Cardiac muscle cell (in vitro differentiated cells and primary cell): ENCODE measurements around the gene SHC3. TPM values are rescaled to one million over a fixed set of nuclear protein-coding genes. Genes with fewer than 3 reads are reported as not detected.

Experiments used
- DNase-seq, 2 donors: peaks; one replicate each; pipeline versions ENCODE4 v3.0.0 to v3.0.0-alpha.2; 2010 to 2017; ENCODE audit warnings: low read depth in 1 of 2, low spot score in 1 of 2
- H3K27ac ChIP-seq: fragments of 200-600 bp; sonication (generic); 2 replicates; pipeline ENCODE4 v1.5.1; 2016
- H3K27me3 ChIP-seq: fragments of 200-600 bp; sonication (generic); 2 replicates; pipeline ENCODE4 v1.6.0; 2016; ENCODE audit warnings: control low read depth
- H3K36me3 ChIP-seq: fragments of 200-600 bp; sonication (generic); 2 replicates; pipeline ENCODE4 v1.5.1; 2016; ENCODE audit warnings: control low read depth
- H3K4me1 ChIP-seq: fragments of 200-600 bp; sonication (generic); 2 replicates; pipeline ENCODE4 v1.8.1; 2017; ENCODE audit warnings: low read depth, mild to moderate bottlenecking, mixed run types
- H3K4me3 ChIP-seq: fragments of 200-600 bp; sonication (generic); 2 replicates; pipeline ENCODE4 v1.5.1; 2016; ENCODE audit warnings: mild to moderate bottlenecking
- H3K9me3 ChIP-seq: fragments of 200-600 bp; sonication (generic); 2 replicates; pipeline ENCODE4 v1.5.1; 2017; ENCODE audit warnings: low read depth, mild to moderate bottlenecking, control low read depth
- CTCF ChIP-seq: IDR thresholded peaks from 2 replicates; pipeline ENCODE4 v1.5.1; 2012; ENCODE audit warnings: low read depth, mild to moderate bottlenecking, low read length
- polyA plus RNA-seq: library from polyadenylated mRNA; unstranded; fragments of >200 nt; fragmentation: Nextera tagmentation; extraction: Ambion mirVana; gene quantifications from 2 replicates; pipeline ENCODE4 v1.2.1, GENCODE V29; 2016
- total RNA-seq: library from RNA; depleted of rRNA; stranded (reverse); fragments of >200 nt; gene quantifications from 2 replicates; pipeline ENCODE4 v1.2.3, GENCODE V29; 2016

The SHC3 gene
- total and polyA plus RNA-seq, 2 experiments from 2014 or later: 0.27 to 0.34 TPM

- no peaks in the 10 kb centered on the region for H3K27me3 ChIP-seq
- no peaks in the 10 kb centered on the region for H3K4me1 ChIP-seq
- TF ChIP-seq CTCF: no peak
- no peak overlapping the region for H3K4me3 ChIP-seq
- H3K27ac ChIP-seq: no peak overlapping the region
- no peaks in the 10 kb centered on the region for H3K36me3 ChIP-seq
- DNase-seq: no peak
- no peaks in the 10 kb centered on the region for H3K9me3 ChIP-seq
Observed at GRCh38 chr9:89191004-89191403, 12.4 kb upstream of the SHC3 start.

GRCh38 chr9:89189215-89189614 is 10.6 kb upstream of the SHC3 start:
- Histone ChIP-seq H3K27me3 (no peaks in the 10 kb centered on the region), H3K4me1 (no peaks in the 10 kb centered on the region), H3K27ac (no peak overlapping the region), H3K36me3 (no peaks in the 10 kb centered on the region), H3K4me3 (no peak overlapping the region), H3K9me3 (no peaks in the 10 kb centered on the region)
- no peak for TF ChIP-seq CTCF
- no peak for DNase-seq

GRCh38 chr9:89187950-89188349 is 9.3 kb upstream of the SHC3 start:
- no peak for DNase-seq
- Histone ChIP-seq H3K9me3 (no peaks in the 10 kb centered on the region), H3K27ac (no peak overlapping the region), H3K27me3 (no peaks in the 10 kb centered on the region), H3K4me3 (no peak overlapping the region), H3K4me1 (no peaks in the 10 kb centered on the region), H3K36me3 (no peaks in the 10 kb centered on the region)
- TF ChIP-seq CTCF: no peak

- Histone ChIP-seq H3K4me3 (no peak overlapping the region), H3K27ac (no peak overlapping the region), H3K36me3 (no peaks in the 10 kb centered on the region), H3K9me3 (no peaks in the 10 kb centered on the region), H3K4me1 (no peaks in the 10 kb centered on the region), H3K27me3 (no peaks in the 10 kb centered on the region)
- DNase-seq: no peak
- no peak for TF ChIP-seq CTCF
Observed at GRCh38 chr9:89187541-89187940, 8.9 kb upstream of the SHC3 start.

GRCh38 chr9:89186960-89187359 is 8.3 kb upstream of the SHC3 start:
- H3K4me3 ChIP-seq: no peak overlapping the region
- H3K4me1 ChIP-seq: no peaks in the 10 kb centered on the region
- no peak for DNase-seq
- no peak for TF ChIP-seq CTCF
- no peak overlapping the region for H3K27ac ChIP-seq
- no peaks in the 10 kb centered on the region for H3K27me3 ChIP-seq
- no peaks in the 10 kb centered on the region for H3K36me3 ChIP-seq
- no peaks in the 10 kb centered on the region for H3K9me3 ChIP-seq

- H3K4me3 ChIP-seq: no peak overlapping the region
- no peaks in the 10 kb centered on the region for H3K9me3 ChIP-seq
- DNase-seq: peak; percentile 62 to 83
- peaks cover 4% of the 10 kb centered on the region for H3K27me3 ChIP-seq
- H3K27ac ChIP-seq: no peak overlapping the region
- no peaks in the 10 kb centered on the region for H3K36me3 ChIP-seq
- no peak for TF ChIP-seq CTCF
- H3K4me1 ChIP-seq: no peaks in the 10 kb centered on the region
Observed at GRCh38 chr9:89185980-89186379, 7.4 kb upstream of the SHC3 start.
